ENCODE results near the gene PRRT3. TPM values are rescaled to one million over a fixed set of nuclear protein-coding genes. Genes with fewer than 3 reads are reported as not detected.
"Not testable (repeated sequence)": the region's sequence is repeated elsewhere in the genome, so short reads cannot be mapped to it uniquely, and the experiment has no call there.

Gene PRRT3
- total RNA-seq, 1 donor from 2014 or later = 8.2 TPM

GRCh38 chr3:9940746-9941145 is 11.5 kb downstream of the PRRT3 start:
- Mint-ChIP-seq H3K36me3 (peaks cover 5% of the 10 kb centered on the region), H3K27ac (no peak overlapping the region), H3K27me3 (no peaks in the 10 kb centered on the region), H3K4me1 (ENCODE audit: unreplicated experiment) (no peaks in the 10 kb centered on the region), H3K9me3 (no peaks in the 10 kb centered on the region), H3K4me3 (no peak overlapping the region)
- no peak for TF ChIP-seq CTCF (conservative IDR thresholded peaks at IDR 0.05)
- no peak for DNase-seq (ENCODE audit: extremely low spot score, unreplicated experiment)

GRCh38 chr3:9939906-9940305 is 12.3 kb downstream of the PRRT3 start:
- H3K4me3 Mint-ChIP-seq; DNase-seq (ENCODE audit: extremely low spot score, unreplicated experiment); H3K27me3 Mint-ChIP-seq; H3K27ac Mint-ChIP-seq; H3K9me3 Mint-ChIP-seq; H3K4me1 Mint-ChIP-seq (ENCODE audit: unreplicated experiment): not testable (repeated sequence)
- peaks cover 13% of the 10 kb centered on the region for H3K36me3 Mint-ChIP-seq

- no peak for DNase-seq (ENCODE audit: extremely low spot score, unreplicated experiment)
- Mint-ChIP-seq H3K27ac (no peak overlapping the region), H3K4me1 (ENCODE audit: unreplicated experiment) (peaks cover 17% of the 10 kb centered on the region), H3K4me3 (no peak overlapping the region), H3K36me3 (peaks cover 13% of the 10 kb centered on the region), H3K9me3 (no peaks in the 10 kb centered on the region), H3K27me3 (no peaks in the 10 kb centered on the region)
- TF ChIP-seq CTCF (conservative IDR thresholded peaks at IDR 0.05) = no peak
Observed at GRCh38 chr3:9938966-9939365, 13.2 kb downstream of the PRRT3 start.

GRCh38 chr3:9937486-9938238 is 14.5 kb downstream of the PRRT3 start:
- H3K9me3 Mint-ChIP-seq = no peaks in the 10 kb centered on the region
- DNase-seq (ENCODE audit: extremely low spot score, unreplicated experiment) = no peak
- no peak overlapping the region for H3K4me3 Mint-ChIP-seq

GRCh38 chr3:9935966-9936510 is 16.2 kb downstream of the PRRT3 start:
- Mint-ChIP-seq H3K4me1 (ENCODE audit: unreplicated experiment) (peaks cover 19% of the 10 kb centered on the region), H3K27me3 (no peaks in the 10 kb centered on the region)

More at GRCh38 chr3:9937486-9938238, 14.5 kb downstream of the PRRT3 start:
- peaks cover 13% of the 10 kb centered on the region for H3K36me3 Mint-ChIP-seq
- no peak for TF ChIP-seq CTCF (conservative IDR thresholded peaks at IDR 0.05)
- H3K4me1 Mint-ChIP-seq (ENCODE audit: unreplicated experiment) = peaks cover 19% of the 10 kb centered on the region
- H3K27me3 Mint-ChIP-seq = no peaks in the 10 kb centered on the region
- no peak overlapping the region for H3K27ac Mint-ChIP-seq

More at GRCh38 chr3:9935966-9936510, 16.2 kb downstream of the PRRT3 start:
- no peaks in the 10 kb centered on the region for H3K9me3 Mint-ChIP-seq
- H3K36me3 Mint-ChIP-seq = peaks cover 15% of the 10 kb centered on the region
- H3K4me3 Mint-ChIP-seq = no peak overlapping the region
- no peak for TF ChIP-seq CTCF (conservative IDR thresholded peaks at IDR 0.05)
- DNase-seq (ENCODE audit: extremely low spot score, unreplicated experiment) = no peak
- H3K27ac Mint-ChIP-seq = no peak overlapping the region
